NCI-H2171 (cell line): Measurements from ENCODE around the gene EXOC3.
"Not testable (repeated sequence)": the region's sequence is repeated elsewhere in the genome, so short reads cannot be mapped to it uniquely, and the experiment has no call there.

Source experiments
- DNase-seq: peaks from one replicate; lab custom pipeline; 2025; lab: John Stamatoyannopoulos, UW

EXOC3 gene

DNA sequence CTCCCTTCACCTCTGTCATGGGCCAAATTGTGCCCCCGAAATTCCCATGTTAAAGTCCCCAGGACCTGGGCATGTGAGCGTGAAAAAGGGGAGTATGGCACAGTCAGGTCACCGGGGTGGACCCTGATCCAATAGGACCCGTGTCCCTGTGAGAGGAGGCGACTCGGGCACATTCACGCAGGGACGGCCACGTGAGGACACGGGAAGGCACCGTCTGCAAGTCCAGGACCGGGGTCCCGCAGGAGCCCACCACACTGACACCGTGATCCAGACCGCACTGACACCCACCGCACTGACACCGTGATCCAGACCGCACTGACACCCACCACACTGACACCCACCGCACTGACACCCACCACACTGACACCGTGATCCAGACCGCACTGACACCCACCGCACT lies 43.6 kb downstream of the EXOC3 start:
- not testable (repeated sequence) for DNase-seq

- no peak for DNase-seq
These were observed 45.3 kb downstream of the EXOC3 start for GRCh38 chr5:488241-488640.

DNA sequence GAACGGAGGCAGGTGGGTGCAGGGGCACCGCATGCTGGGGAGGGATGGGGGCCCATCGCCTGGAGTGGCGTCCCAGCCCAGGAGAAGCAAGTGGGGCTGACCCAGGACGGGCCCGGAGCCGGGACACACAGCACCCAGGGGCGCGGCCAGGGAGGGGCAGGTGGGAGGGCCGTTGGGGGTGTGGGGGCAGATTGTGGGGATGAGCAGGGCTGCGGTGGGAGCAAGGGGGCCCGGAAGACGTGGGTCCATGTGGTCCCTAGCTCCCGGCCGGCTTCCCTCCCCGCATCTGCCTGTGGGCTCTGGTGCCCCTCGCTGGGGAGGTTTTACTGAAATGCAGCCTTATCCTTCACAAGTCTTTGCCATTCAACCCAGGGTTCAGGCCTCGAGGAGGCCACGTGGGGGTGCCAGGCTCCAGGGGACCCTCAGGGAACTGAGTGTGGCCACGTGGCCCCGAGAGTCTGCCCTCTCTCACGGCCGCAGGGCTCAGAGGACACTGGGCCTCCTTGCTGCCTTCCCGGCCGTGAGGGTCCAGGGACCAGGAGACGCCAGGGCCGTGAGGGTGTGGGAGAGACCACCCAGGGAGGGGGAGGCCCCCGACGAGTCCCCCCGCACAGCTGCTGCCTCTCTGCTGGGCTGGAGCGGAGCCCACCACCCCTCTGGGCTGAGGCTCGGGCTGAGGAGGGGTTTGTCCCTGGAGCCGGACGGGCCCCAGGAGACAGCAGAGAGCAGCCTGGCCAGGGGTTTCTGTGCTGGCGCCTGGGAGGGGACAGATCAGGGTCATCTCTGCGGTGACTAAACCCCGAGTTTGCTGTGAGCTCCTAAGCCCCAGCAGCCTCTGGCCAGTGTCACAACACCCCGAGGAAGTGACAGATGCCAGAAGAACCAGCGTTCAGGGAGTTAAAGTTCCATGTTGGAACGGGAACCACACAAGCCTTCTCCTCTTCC lies 46.0 kb downstream of the EXOC3 start:
- no peak for DNase-seq

GRCh38 chr5:489689-490080 lies 46.7 kb downstream of the EXOC3 start:
- DNase-seq: no peak

- DNase-seq: no peak
These were observed 47.4 kb downstream of the EXOC3 start for GRCh38 chr5:490116-491106.

DNA sequence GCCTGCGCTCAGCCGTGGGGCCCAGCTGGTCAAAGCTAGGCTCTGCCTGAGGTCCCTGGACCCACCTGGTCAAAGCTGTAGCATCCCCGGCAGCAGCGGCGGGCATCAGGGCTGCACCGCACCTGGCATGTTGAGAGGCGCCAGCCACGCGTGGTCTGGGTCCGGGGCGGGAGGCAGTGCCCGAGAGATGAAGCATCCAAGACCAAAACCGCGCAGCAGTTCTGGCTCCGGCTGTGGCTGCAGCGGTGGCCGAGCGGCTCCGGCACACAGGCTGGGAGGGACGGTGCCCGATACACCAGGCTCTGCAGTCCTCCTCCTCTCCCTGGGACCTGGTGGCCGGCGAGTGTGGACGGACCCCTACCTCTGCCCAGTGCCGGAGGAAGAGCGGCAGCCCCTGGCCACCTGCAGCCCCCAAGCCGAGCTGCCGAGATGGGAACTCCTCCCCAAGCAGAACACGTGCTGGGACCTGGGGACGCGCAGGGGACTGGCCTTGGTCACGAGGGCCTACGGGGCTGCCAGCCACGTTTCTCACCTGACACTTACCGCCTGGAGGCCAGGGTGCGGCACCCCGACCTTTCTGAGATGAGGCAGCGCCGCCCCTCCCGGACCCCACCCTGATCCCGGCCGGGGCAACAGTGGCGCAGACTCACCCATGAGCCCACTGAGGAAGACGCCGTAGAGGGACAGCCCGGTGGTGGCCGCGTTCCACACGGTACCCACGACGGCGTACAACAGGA lies 48.3 kb downstream of the EXOC3 start:
- DNase-seq: no peak

DNA sequence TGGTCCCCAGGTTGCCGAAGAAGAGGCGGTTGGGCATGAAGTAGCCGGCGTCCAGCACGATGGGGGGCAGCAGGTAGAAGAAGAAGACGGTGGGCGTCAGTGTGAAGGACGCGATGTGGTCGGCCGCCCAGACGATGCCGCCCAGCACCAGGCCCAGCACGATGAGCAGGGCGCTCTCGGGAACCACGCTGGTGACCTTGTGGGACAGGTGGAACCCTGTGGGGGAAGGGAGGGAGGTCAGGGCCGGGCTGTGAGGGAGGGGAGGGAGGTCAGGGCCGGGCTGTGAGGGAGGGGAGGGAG lies 48.8 kb downstream of the EXOC3 start:
- DNase-seq: no peak

DNA sequence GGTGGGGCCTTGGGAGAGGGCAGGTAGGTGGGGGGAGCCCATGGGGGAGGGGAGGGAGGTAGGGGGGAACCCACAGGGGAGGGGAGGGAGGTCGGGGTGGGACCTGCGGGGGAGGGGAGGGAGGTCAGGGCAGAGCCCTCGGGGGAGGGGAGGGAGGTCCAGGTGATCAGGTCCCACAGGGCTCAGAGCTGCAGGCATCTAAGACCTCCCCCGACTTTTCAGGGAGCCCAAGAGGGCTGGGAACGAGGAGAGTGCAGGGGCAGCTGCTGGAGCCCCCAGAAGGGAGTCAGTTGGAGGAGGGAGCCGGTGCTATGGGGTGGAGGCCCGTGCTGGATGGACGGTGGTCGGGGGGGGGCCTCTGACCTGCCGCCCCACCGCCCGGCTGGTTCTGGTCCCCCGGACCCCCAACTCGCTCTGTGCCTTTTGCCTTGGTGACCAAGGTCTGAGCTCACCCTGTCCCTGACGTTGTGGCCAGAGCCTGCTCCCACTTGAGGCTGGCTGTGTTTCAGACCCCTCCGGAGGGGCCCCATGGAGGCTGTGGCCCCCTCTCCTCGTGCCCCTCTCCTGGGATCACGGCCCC lies 49.4 kb downstream of the EXOC3 start:
- DNase-seq: no peak

DNA sequence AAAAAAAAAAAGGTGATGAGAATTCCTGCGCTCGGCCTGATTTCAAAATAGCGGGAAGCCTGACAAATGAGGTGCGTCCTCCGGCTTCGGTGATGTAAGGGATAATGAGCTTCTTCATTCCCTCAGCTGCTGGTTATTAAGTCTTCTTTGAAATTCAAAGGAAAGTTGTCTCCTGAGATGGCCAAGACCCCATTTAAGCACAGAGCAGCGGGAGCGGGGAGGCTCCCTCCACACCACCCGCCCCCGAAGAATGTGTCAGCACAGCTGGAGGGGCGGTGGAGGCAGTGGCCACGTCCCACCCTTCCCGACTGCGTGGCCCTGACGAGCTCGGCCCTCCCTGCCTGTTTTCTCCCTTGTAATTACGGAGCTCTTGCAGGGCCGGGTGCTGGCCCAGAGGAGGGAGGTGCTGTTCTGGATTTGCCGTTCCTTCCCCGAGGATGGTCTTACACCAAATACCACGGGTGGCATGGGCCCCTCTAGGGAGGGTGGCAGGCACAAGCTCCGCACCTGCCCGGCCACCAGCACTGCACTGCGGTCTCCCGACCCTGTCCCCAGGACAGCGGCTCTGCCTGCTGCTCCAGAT lies 50.2 kb downstream of the EXOC3 start:
- DNase-seq: no peak

GRCh38 chr5:493758-494157 lies 50.8 kb downstream of the EXOC3 start:
- DNase-seq: no peak

DNA sequence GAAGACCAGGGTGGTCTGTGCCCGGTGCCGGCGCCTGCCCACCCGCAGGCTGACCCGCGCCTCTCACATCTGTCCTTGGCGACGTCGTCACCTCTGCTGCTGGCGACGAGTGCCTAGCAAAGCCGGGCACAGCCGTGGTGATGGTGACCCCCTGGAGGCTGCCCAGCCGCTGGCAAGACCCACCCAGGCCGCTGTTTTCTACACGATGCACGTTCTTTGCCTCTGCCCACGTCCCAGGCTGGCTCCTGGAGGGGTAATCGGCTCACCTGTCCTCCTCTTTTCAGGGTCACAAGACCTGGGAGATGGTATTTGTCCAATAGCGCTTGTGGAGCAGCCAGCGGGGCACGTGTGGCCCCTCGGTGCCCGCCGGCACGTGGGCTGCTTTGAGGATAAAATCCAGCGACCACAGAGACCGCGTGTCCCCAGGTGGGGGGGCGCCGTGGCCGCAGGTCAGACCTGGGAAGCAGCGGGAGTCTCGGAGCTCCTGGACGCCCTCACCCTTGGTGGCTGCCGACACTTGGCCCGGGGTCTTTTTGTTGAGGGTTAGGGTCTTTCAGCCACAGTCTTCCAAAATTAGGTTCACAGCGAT lies 51.8 kb downstream of the EXOC3 start:
- no peak for DNase-seq

- no peak for DNase-seq
These were observed 53.1 kb downstream of the EXOC3 start for GRCh38 chr5:496028-496427.

DNA sequence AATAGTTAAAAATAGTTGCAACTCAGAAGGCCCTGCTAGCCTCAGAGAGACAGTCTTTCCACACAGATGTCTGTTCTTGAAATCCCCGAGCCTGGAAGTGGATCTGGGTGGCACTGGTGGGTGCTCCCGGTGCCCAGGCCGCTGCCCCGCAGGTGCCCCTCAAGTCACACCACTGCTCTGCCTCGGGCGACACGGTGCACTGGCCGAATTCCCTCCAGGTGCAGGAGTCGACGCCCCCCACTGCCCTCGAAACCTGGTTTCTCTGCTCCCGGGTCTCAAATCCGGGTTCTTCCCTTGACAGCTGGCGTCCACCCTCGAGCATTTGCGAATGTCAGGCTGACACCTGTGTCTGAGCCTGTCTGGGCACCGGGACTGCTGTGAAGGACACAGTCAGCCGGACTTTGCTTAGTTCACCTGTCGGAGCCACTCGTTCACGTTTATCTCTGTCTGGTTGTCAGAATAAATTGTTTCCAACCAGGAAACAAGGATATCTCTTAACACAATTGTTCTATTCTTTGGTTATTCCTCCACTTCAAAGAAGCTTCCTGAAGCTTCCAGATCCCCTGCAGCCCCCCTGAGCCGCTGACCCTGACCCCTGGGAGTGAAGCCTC lies 54.2 kb downstream of the EXOC3 start:
- no peak for DNase-seq

GRCh38 chr5:497871-498509 lies 55.0 kb downstream of the EXOC3 start:
- DNase-seq: no peak

DNA sequence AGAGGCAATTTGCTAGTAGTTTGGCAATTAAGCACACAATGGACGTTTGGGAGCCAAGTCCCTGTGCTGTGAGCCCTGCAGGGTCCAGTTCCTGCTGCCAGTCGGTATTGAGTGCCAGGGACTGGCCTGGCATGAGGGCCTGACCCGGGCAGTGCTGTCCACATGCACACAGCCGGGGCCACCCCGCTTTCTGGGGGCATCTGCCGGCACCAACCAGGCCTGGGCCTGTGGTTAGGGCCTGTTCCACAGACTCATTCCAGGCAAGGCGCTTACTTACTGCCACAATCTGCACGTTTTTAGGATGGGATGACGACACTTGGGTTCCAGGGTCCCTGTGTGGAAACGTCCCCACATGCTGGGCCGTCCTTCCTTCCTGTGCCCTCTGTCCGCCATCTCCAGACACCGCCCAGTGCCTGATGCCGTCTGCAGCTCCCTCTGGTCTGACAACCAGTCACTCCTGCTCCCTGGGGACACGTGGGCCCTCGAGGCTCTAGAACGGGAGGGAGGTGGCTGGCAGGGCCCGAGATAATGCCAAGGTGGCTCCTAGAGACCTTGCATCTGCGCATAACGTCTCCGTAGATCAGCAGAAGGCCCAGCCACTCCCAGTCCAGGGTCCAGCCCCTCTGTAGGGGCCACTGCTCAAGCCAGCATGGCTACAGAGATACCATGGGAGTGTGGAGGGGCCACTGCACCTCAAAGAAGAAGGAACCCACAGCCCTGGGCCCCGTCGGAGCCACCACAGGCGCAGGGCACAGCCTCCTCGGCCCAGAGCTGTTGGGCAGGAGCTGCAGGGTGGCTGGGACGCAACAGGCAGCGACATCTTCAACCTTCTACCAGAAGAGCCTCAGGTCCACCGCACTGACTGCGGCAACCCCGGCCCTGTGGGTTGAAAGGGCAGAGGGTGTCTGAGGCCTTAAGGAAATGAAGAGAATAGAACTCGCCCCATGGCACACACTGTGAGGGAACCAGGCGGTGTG lies 56.5 kb downstream of the EXOC3 start:
- no peak for DNase-seq

GRCh38 chr5:500491-500890 lies 57.5 kb downstream of the EXOC3 start:
- DNase-seq: no peak

DNA sequence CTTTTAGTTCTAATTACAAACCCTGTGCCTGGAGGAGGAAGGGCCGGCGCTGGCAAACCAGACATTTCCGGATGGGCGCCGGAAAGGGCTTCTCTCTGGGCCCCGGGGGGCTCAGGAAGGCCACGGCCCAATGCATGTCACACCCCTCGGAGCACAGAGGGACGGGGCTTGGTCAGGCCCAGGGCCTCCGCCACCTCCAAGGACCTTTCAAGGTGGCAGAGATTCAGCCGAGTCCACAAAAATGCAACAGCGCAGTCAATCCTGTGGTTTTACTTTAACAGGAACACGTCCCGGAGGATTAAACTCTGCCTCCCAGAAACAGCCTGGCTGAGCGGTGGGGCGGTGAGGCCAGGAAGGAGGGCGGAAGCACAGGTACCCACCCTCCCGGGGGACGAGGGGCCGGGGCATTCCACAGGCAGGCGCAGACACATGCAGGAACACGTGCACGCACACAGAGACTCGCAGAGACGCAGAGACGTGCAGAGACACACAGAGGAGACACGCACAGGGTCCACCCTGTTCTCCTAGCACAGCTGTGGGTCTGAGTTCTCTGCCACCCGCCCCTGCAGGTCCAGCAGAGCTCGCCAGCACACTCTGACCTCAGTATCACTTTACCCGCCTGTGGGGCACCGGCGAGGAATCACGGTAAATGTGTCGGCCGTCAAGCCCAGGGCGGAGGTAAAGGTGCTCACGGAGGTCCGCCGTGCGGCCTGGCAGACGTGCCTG lies 58.3 kb downstream of the EXOC3 start:
- DNase-seq: no peak

GRCh38 chr5:501831-502184 lies 58.8 kb downstream of the EXOC3 start:
- DNase-seq: no peak
